ENCODE data around the gene FOXQ1. TPM values are rescaled to one million over a fixed set of nuclear protein-coding genes. Genes with fewer than 3 reads are reported as not detected.
A peak's percentile ranks its signal among the peaks of the same experiment; 100 is the strongest.

The FOXQ1 gene
- total and polyA plus RNA-seq, 10 of the 15 experiments (the other 5 are each of a cell fraction or from before 2014, with no cell fraction given) = 0.08 TPM; not detected in 9

DNA sequence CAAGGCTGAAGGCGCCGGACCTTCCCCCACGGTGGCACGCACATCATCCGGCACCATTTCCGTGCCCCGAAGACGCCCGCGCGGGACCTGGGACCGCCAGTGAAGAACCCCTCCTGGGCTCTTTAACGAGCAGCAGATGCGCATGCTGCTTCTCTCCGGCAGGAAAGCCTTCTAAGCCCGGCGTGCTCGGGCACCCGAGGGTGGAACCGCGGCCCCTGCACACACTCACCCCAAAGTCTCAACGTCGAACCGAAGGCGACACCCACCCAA is 240 bp downstream of the FOXQ1 start:
- intact Hi-C loops (cut with micrococcal nuclease; ENCODE audit: unreplicated experiment) = no loop called here
- CTCF ChIA-PET = no interaction called here

More for the DNA sequence above, 240 bp downstream of the FOXQ1 start:
- Histone ChIP-seq H4K20me1 (ENCODE audit: control insufficient read depth, insufficient read depth) (no peaks in the 10 kb centered on the region), H3K36me3 (ENCODE audit: control insufficient read depth in 2 of 2, insufficient read depth in 2 of 2, low read length in 1 of 2) (no peaks in the 10 kb centered on the region), H3K4me2 (ENCODE audit: control insufficient read depth, insufficient read depth) (0 out of 2 replicates have a peak overlapping the region, but pooled peaks have one; percentile 3), H3K4me1 (ENCODE audit: control insufficient read depth, insufficient read depth, low read length) (no peaks in the 10 kb centered on the region), H3K9ac (ENCODE audit: control insufficient read depth, insufficient read depth, low read length) (no peak overlapping the region), H3K27ac (ENCODE audit: control insufficient read depth, insufficient read depth) (no peak overlapping the region), H3K4me3 (no peak overlapping the region), H2AFZ (ENCODE audit: control insufficient read depth, low read depth, low read length) (no peak overlapping the region), H3K9me3 (replicated peaks; ENCODE audit: control insufficient read depth, insufficient read depth, low read length) (no peaks in the 10 kb centered on the region; the same call in 2 of the 3 replicates), H3K79me2 (ENCODE audit: control insufficient read depth, insufficient read depth, low read length) (no peaks in the 10 kb centered on the region), H3K27me3 (replicated peaks in 1 of 2; ENCODE audit: control insufficient read depth in 2 of 2, insufficient read depth in 2 of 2, low read length in 1 of 2) (peaks cover 5 to 21% of the 10 kb centered on the region in 2 experiments)
- FAIRE-seq (no peak), ATAC-seq (no peak), DNase-seq (ENCODE audit: low read depth, low spot score) (no peak)
- POLR2A ChIA-PET = no interaction called here
- SMC1A ChIA-PET (ENCODE audit: uncharacterized antibody, unreplicated experiment) = no interaction called here
- TF ChIP-seq HCFC1 (IDR thresholded peaks at IDR 0.05; ENCODE audit: low read length) (no peak), SREBF2 (IDR thresholded peaks at IDR 0.05; ENCODE audit: low read length) (no peak), TAF1 (IDR thresholded peaks at IDR 0.05; ENCODE audit: borderline replicate concordance, low read depth, low read length) (no peak), SUZ12 (IDR thresholded peaks at IDR 0.05; ENCODE audit: unreplicated experiment) (no peak), BMI1 (IDR thresholded peaks at IDR 0.05; ENCODE audit: borderline replicate concordance) (no peak), PAX5 (IDR thresholded peaks at IDR 0.05; ENCODE audit: borderline replicate concordance, low read depth, low read length) (no peak), ZNF207 (IDR thresholded peaks at IDR 0.05; ENCODE audit: borderline replicate concordance) (no peak)
- TF ChIP-seq, protein P1, sequence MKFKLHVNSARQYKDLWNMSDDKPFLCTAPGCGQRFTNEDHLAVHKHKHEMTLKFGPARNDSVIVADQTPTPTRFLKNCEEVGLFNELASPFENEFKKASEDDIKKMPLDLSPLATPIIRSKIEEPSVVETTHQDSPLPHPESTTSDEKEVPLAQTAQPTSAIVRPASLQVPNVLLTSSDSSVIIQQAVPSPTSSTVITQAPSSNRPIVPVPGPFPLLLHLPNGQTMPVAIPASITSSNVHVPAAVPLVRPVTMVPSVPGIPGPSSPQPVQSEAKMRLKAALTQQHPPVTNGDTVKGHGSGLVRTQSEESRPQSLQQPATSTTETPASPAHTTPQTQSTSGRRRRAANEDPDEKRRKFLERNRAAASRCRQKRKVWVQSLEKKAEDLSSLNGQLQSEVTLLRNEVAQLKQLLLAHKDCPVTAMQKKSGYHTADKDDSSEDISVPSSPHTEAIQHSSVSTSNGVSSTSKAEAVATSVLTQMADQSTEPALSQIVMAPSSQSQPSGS (IDR thresholded peaks at IDR 0.05; ENCODE audit: low read length) = no peak
- TF ChIP-seq, protein P2, sequence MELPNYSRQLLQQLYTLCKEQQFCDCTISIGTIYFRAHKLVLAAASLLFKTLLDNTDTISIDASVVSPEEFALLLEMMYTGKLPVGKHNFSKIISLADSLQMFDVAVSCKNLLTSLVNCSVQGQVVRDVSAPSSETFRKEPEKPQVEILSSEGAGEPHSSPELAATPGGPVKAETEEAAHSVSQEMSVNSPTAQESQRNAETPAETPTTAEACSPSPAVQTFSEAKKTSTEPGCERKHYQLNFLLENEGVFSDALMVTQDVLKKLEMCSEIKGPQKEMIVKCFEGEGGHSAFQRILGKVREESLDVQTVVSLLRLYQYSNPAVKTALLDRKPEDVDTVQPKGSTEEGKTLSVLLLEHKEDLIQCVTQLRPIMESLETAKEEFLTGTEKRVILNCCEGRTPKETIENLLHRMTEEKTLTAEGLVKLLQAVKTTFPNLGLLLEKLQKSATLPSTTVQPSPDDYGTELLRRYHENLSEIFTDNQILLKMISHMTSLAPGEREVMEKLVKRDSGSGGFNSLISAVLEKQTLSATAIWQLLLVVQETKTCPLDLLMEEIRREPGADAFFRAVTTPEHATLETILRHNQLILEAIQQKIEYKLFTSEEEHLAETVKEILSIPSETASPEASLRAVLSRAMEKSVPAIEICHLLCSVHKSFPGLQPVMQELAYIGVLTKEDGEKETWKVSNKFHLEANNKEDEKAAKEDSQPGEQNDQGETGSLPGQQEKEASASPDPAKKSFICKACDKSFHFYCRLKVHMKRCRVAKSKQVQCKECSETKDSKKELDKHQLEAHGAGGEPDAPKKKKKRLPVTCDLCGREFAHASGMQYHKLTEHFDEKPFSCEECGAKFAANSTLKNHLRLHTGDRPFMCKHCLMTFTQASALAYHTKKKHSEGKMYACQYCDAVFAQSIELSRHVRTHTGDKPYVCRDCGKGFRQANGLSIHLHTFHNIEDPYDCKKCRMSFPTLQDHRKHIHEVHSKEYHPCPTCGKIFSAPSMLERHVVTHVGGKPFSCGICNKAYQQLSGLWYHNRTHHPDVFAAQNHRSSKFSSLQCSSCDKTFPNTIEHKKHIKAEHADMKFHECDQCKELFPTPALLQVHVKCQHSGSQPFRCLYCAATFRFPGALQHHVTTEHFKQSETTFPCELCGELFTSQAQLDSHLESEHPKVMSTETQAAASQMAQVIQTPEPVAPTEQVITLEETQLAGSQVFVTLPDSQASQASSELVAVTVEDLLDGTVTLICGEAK (IDR thresholded peaks at IDR 0.05; ENCODE audit: borderline replicate concordance) = no peak
- no TSS peak for BruUV-seq (replicated peaks)
- in situ Hi-C loops (cut with MboI) = no loop called here
- RAD21 ChIA-PET (ENCODE audit: unreplicated experiment) = no interaction called here
- 22% methylated on average over 23 of the region's 25 CpGs for WGBS (ENCODE audit: insufficient coverage, insufficient replicate concordance, low lambda C conversion rate, missing lambda C conversion rate)
